WTC11 (cell line): ENCODE data around the gene LDLRAD4.

Experiments
- ELF4 ChIP-seq: sonication (generic); formaldehyde crosslinking; IDR thresholded peaks from 2 replicates; pipeline ENCODE4 v1.8.1; 2022; ENCODE audit warnings: low read depth, mild to moderate bottlenecking, moderate library complexity, missing genetic modification reagents
- KAT7 ChIP-seq: sonication (generic); formaldehyde crosslinking; IDR thresholded peaks from 2 replicates; pipeline ENCODE4 v1.8.1; 2023; ENCODE audit warnings: missing genetic modification reagents, mild to moderate bottlenecking, borderline replicate concordance
- MXD4 ChIP-seq: fragments of 250-450 bp; sonication (Bioruptor Pico); IDR thresholded peaks from 2 replicates; pipeline ENCODE4 v1.8.0; 2021; ENCODE audit warnings: mild to moderate bottlenecking, moderate library complexity, borderline replicate concordance
- SOX15 ChIP-seq: fragments of 250-450 bp; sonication (Bioruptor Pico); IDR thresholded peaks from 2 replicates; pipeline ENCODE4 v1.9.0; 2021; ENCODE audit warnings: mild to moderate bottlenecking
- TEAD4 ChIP-seq: sonication (generic); formaldehyde crosslinking; IDR thresholded peaks from 2 replicates; pipeline ENCODE4 v1.8.0; 2022; ENCODE audit warnings: mild to moderate bottlenecking, missing genetic modification reagents
- ZBTB21 ChIP-seq: sonication (generic); formaldehyde crosslinking; IDR thresholded peaks from 2 replicates; pipeline ENCODE4 v1.8.1; 2023; ENCODE audit warnings: mild to moderate bottlenecking, missing genetic modification reagents, borderline replicate concordance
- ZNF232 ChIP-seq: sonication (generic); formaldehyde crosslinking; IDR thresholded peaks from 2 replicates; pipeline ENCODE4 v1.8.0; 2022; ENCODE audit warnings: mild to moderate bottlenecking, missing genetic modification reagents
- ZNF416 ChIP-seq: fragments of 250-450 bp; sonication (Bioruptor Pico); IDR thresholded peaks from 2 replicates; pipeline ENCODE4 v1.9.0; 2021; ENCODE audit warnings: mild to moderate bottlenecking, inconsistent platforms
- ZNF423 ChIP-seq: fragments of 250-450 bp; sonication (Bioruptor Pico); IDR thresholded peaks from 2 replicates; pipeline ENCODE4 v2.1.2; 2022; ENCODE audit warnings: mild to moderate bottlenecking, moderate library complexity
- TF ChIP-seq, protein P1 (sequence below): fragments of 200-600 bp; IDR thresholded peaks from 2 replicates; pipeline ENCODE4 v1.8.0; 2022; ENCODE audit warnings: antibody characterized with exemption
- TF ChIP-seq, protein P2 (sequence below): sonication (generic); formaldehyde crosslinking; IDR thresholded peaks from 2 replicates; pipeline ENCODE4 v1.8.0; 2022; ENCODE audit warnings: mild to moderate bottlenecking, missing genetic modification reagents
- TF ChIP-seq, protein P3 (sequence below): sonication (generic); formaldehyde crosslinking; IDR thresholded peaks from 2 replicates; pipeline ENCODE4 v1.8.1; 2023; ENCODE audit warnings: mild to moderate bottlenecking, missing genetic modification reagents, moderate library complexity
- TF ChIP-seq, protein P4 (sequence below): sonication (generic); formaldehyde crosslinking; IDR thresholded peaks from 2 replicates; pipeline ENCODE4 v1.8.0; 2022; ENCODE audit warnings: mild to moderate bottlenecking, missing genetic modification reagents
- TF ChIP-seq, protein P5 (sequence below): fragments of 250-450 bp; sonication (Bioruptor Pico); IDR thresholded peaks from 2 replicates; pipeline ENCODE4 v1.9.0; 2021; ENCODE audit warnings: mild to moderate bottlenecking

DNA sequence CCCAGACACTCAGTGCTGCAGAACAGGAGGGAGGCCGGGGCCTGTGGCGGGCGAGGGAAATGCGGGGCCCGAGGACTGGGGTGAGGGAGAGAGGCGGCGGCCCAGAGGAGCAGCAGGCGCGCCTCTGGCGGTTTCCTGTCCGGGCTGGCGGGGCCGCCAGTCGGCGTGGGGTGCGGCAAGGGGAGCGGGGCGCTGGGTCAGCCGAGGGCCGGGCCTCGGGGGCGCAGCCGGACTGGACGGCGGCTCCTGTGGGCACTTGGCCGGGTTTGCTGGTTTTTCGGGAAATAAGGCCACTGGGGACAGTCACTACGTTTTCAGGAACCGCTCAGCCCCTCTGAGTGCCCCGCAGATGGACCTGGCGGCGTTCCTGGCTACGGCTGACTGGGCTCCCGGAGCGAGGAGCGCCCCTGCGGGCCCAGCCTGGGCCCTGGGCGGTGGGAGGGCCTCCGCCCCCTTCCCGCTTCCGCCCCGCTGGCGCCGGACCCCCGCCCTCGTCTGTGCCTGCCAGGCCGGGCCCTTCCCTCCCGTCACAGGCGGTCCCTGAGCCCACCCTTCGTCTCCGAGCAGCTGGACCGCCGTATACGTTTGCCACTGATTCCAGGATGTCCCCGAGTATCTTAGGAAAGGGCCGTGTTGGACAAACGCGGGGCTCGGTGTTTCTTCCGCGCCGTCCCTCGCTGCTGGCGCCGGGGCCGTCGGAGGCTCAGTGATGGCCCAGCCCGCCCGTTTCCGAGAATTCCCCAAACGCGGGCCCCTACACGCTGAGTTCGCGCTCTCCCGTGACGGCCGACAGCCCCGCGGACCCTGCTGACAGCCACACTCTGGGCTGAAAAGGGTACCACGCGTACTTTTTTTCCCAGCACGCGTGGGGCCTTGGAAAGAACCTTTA is 423.2 kb downstream of the LDLRAD4 start:
- TF ChIP-seq, protein P1, sequence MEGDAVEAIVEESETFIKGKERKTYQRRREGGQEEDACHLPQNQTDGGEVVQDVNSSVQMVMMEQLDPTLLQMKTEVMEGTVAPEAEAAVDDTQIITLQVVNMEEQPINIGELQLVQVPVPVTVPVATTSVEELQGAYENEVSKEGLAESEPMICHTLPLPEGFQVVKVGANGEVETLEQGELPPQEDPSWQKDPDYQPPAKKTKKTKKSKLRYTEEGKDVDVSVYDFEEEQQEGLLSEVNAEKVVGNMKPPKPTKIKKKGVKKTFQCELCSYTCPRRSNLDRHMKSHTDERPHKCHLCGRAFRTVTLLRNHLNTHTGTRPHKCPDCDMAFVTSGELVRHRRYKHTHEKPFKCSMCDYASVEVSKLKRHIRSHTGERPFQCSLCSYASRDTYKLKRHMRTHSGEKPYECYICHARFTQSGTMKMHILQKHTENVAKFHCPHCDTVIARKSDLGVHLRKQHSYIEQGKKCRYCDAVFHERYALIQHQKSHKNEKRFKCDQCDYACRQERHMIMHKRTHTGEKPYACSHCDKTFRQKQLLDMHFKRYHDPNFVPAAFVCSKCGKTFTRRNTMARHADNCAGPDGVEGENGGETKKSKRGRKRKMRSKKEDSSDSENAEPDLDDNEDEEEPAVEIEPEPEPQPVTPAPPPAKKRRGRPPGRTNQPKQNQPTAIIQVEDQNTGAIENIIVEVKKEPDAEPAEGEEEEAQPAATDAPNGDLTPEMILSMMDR: no peak
- TF ChIP-seq, protein P2, sequence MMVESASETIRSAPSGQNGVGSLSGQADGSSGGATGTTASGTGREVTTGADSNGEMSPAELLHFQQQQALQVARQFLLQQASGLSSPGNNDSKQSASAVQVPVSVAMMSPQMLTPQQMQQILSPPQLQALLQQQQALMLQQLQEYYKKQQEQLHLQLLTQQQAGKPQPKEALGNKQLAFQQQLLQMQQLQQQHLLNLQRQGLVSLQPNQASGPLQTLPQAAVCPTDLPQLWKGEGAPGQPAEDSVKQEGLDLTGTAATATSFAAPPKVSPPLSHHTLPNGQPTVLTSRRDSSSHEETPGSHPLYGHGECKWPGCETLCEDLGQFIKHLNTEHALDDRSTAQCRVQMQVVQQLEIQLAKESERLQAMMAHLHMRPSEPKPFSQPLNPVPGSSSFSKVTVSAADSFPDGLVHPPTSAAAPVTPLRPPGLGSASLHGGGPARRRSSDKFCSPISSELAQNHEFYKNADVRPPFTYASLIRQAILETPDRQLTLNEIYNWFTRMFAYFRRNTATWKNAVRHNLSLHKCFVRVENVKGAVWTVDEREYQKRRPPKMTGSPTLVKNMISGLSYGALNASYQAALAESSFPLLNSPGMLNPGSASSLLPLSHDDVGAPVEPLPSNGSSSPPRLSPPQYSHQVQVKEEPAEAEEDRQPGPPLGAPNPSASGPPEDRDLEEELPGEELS: no peak
- TF ChIP-seq, protein P3, sequence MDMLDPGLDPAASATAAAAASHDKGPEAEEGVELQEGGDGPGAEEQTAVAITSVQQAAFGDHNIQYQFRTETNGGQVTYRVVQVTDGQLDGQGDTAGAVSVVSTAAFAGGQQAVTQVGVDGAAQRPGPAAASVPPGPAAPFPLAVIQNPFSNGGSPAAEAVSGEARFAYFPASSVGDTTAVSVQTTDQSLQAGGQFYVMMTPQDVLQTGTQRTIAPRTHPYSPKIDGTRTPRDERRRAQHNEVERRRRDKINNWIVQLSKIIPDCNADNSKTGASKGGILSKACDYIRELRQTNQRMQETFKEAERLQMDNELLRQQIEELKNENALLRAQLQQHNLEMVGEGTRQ (CRISPR knock-in tag): no peak
- TF ChIP-seq MXD4 (CRISPR knock-in tag) (no peak), ZBTB21 (no peak), ZNF416 (no peak), ELF4 (CRISPR knock-in tag) (no peak), KAT7 (CRISPR knock-in tag) (no peak), ZNF423 (CRISPR knock-in tag) (no peak), TEAD4 (CRISPR knock-in tag) (no peak), ZNF232 (no peak), SOX15 (CRISPR knock-in tag) (no peak)
- TF ChIP-seq, protein P4, sequence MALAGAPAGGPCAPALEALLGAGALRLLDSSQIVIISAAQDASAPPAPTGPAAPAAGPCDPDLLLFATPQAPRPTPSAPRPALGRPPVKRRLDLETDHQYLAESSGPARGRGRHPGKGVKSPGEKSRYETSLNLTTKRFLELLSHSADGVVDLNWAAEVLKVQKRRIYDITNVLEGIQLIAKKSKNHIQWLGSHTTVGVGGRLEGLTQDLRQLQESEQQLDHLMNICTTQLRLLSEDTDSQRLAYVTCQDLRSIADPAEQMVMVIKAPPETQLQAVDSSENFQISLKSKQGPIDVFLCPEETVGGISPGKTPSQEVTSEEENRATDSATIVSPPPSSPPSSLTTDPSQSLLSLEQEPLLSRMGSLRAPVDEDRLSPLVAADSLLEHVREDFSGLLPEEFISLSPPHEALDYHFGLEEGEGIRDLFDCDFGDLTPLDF (CRISPR knock-in tag): no peak
- TF ChIP-seq, protein P5, sequence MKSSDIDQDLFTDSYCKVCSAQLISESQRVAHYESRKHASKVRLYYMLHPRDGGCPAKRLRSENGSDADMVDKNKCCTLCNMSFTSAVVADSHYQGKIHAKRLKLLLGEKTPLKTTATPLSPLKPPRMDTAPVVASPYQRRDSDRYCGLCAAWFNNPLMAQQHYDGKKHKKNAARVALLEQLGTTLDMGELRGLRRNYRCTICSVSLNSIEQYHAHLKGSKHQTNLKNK (CRISPR knock-in tag): no peak
